Stimulated activated CD4-positive, alpha-beta T cell treated with anti-CD3 and anti-CD28 coated beads, Interleukin-1b, Interleukin-23, amount 100 ng/mL, for 48 hours (primary cell): Measurements from ENCODE around the gene ABL1.

Experiments used
- DNase-seq: peaks from one replicate; pipeline ENCODE4 v3.0.0-alpha.2; 2020

ABL1 gene

DNA sequence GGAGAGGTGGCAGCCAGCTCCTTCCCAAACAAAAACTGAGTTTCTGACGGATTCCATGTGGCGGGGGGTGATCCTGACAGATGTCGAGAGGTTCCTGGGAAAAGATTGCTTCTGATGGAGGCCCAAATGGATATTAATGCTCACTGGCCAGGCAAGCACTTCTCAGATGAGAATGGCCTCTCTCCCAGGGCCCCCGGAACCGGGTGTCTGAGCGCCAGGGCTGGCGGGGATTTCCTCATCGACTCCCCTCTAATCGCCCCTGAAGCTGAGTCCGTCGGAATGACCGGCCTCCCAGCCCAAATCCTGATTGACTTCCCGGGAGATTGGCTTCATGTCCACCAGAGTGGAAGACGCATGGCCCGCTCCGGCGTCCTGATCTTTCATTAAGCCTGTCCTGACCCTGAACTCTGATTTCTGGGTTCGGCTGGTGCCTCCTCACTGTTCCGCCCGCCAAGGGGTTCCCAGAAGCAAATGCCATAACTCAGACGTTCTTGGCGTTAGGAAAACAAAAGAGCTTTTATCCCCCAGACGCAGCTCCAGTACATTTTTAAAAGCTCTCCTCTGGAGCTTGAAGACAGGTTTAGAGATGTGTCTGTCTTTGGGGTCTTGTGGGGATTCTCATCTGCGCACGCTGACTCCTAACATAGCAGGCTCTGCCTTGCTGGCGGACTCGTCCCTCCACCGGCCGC is 86.4 kb downstream of the ABL1 start:
- no peak for DNase-seq

DNA sequence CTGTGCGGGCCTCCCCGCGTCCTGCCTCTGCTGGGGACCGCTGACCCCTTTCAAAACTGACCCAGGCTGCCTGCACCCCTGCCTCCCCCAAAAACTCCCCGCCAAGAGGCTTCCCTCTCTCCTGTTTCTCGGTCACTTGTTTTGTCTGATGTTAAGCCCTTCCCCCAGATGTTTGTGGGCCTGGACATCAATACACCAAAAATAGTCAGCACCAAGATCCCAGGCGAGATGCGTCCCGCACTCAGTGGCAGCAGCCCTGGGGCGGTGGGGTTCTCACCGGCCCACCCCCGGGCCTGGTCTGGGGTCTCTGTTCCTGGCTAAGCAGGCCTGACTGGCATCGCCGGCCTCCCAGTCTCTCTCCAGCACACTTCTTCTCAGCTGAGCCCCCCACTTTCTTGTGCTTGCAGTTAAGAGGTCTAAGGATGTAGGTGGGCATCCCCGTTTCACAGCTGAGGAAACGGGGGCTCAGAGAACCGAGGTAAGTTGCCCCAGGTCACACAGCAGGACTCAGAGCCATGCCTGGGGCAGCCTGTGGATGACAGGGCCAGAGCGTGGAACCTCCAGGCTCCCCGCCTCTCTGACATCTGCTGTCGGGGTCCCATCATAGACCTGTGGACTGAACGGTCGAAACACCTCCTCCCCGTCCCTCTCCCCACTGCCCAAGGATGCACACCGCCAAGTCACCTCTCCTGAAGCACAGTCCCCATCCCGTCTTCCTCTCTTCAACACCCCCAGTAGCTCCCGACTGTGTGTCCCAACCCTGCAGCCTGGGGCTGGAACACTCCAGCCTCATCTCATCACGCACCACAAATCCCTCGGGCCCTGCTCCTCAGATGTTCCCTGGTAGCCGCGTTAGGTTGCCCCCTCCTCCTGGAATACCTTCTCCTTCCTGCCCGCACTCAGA is 87.2 kb downstream of the ABL1 start:
- DNase-seq = no peak

- DNase-seq = no peak
Measured at GRCh38 chr9:130922893-130923610, 88.0 kb downstream of the ABL1 start.

GRCh38 chr9:130923611-130924447 is 88.8 kb downstream of the ABL1 start:
- no peak for DNase-seq

GRCh38 chr9:130924448-130924788 is 89.4 kb downstream of the ABL1 start:
- DNase-seq = no peak

GRCh38 chr9:130925050-130925678 is 90.1 kb downstream of the ABL1 start:
- no peak for DNase-seq

DNA sequence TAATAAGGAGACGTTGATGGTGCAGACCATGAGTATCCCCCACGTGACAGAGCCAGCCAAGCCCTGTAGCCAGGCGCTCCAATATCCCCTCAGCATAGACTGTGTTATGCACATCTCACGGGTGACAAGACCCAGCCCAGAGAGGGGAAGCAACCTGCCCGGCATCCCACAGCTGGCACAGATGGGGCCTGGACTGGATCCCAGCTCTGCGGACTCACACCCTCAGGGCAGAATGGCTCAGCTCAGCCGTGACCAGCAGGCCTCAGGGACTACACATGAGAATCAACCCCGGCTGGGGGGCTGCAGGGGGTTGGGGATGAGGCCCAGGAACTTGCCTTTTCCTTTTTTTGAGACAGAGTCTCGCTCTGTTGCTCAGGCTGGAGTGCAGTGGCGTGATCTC is 92.3 kb downstream of the ABL1 start:
- DNase-seq = no peak

- no peak for DNase-seq
Measured at GRCh38 chr9:130927995-130928900, 93.2 kb downstream of the ABL1 start.

GRCh38 chr9:130929571-130930038 is 94.6 kb downstream of the ABL1 start:
- DNase-seq = no peak

- DNase-seq = no peak
Measured at GRCh38 chr9:130930132-130930803, 95.2 kb downstream of the ABL1 start.

DNA sequence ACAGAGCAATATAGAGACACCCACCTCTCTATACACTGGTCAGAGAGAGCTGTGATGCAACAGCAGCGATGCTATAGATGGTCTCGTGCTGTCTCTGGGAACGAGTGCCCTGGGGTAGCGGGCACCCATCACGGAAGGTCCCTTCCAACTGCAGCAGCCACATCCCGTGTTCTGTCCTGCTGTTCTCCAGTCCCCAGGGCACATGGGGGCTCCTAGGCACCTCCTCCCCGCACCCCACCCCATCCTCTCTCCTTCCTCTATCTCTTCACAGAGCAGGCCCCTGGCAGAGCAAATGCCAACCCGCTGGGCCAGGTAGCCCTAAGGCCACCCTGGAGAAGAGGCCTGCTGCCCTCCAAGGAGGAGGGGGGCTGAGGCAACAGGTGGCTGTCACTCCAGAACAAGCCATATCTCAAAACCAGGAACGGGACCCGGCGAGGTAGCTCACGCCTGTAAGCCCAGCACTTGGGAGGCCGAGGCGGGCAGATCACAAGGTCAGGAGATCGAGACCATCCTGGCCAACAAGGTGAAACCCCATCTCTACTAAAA is 95.8 kb downstream of the ABL1 start:
- DNase-seq = no peak

DNA sequence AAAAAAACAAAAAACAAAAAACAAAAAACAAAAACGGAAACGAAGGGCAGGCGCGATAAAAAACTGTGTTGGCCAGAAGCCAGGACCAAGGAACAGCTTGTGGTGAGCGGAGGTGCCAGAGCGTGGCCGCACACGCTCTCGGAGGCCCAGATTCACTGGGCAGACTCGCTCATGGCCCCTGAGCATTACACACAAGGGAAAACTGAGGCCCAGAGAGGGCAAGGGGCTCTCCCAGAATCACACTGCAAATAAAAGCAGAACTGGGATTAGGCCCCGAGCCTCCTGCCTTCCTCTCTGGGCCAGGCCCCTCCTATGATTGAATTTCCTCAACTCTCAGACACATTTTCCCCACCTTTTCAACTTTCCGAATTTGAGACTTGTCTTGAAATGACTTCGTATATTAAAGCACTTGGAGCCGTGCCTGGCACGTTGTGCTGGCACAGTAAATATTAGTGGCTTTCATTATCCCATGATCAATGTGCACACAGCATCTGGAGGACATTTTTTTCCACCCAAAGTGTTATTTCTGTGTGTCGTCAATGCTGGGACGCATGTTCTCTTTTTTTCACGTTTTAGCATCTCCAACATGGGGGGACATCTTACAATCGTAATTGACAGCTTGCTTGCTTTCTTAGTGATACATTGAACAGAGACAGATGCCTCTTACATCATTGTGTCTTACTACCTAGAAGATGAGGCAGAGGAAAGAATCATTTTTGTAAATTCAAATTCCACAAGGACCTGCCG is 96.6 kb downstream of the ABL1 start:
- DNase-seq = no peak

GRCh38 chr9:130932255-130933079 is 97.4 kb downstream of the ABL1 start:
- no peak for DNase-seq

DNA sequence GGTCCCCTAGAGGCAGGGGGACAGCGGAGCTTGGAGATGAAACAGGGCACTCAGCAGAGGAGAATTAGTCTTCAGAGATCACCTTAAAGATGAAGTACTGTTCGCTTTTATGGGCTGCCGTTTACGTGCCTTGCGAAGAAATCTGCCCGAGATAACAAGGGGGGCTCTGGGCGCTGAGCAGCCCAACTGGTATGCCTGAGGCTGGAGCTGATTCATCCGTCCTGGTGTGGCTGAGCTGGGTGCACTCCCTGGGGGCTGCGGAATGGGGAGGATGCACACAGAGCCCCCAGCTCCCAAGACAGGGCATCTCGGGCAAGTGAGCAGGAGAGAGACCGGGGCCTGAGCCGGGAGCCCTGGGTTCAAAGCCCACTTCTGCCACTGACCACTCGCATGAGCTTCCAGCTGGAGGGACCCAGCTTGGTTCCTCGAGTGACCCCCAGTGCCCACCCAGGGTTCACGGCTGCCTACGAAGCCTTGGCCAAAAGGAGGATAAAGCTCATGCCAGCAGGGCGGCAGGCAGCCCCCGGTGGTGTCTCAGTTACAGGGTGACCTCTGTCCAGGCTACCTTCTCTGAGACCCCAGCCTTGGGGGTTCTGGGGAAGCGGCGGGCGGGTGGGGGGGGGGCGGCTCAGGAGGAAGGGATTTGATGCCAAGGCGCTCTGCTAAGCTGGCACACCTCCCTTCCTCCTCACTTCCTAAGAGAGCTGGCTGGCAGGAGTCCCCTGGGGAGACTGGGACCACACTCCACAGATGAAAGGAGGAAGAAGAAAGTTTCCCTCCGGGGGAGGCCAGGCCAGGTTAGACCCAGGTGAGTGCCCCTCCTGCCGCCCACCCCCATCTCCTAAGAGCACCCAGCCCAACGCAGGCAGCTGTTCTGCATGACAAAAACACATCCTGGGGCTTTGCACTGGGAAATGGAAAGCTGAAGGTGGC is 98.3 kb downstream of the ABL1 start:
- DNase-seq = no peak

GRCh38 chr9:130934246-130934645 is 99.2 kb downstream of the ABL1 start:
- DNase-seq = no peak

GRCh38 chr9:130934702-130935647 is 99.9 kb downstream of the ABL1 start:
- DNase-seq = no peak
